Uterine smooth muscle cell (primary cell): ENCODE measurements around the gene USP17L30. TPM values are rescaled to one million over a fixed set of nuclear protein-coding genes. Genes with fewer than 3 reads are reported as not detected.

Source experiments
- total RNA-seq: library from RNA; depleted of rRNA; stranded (reverse); fragments of >200 nt; gene quantifications from 2 replicates; pipeline ENCODE4 v1.2.3, GENCODE V29; 2014

USP17L30 gene
- not detected in 2 replicates for total RNA-seq

GRCh38 chr4:9362829-9363228, at the start of gene USP17L30:
Gene USP17L30, plus strand, starts transcription at chr4:9363129. Its CDS starts 0 bp downstream, at chr4:9363129.

DNA sequence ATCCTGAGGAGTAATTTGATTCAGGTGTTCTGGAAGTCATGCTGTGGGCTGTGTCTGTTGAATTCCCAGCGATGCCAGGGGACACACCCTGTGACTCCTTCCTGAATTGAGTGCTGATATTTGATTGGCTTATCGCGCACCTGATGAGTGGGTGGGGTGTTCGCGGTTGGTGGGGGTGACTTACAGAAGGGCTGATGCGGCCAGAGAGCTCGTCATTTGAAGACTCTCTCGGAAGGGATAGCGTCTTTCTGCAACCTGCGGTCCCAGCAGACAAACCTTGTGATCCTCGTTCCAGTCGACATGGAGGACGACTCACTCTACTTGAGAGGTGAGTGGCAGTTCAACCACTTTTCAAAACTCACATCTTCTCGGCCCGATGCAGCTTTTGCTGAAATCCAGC, 38.1 kb upstream of the USP17L30 start, which contains the start of gene USP17L24:
Gene USP17L24, plus strand, starts transcription at position 301 of the 400 bp plus-strand sequence. Its CDS starts 0 bp downstream, at position 301.

DNA sequence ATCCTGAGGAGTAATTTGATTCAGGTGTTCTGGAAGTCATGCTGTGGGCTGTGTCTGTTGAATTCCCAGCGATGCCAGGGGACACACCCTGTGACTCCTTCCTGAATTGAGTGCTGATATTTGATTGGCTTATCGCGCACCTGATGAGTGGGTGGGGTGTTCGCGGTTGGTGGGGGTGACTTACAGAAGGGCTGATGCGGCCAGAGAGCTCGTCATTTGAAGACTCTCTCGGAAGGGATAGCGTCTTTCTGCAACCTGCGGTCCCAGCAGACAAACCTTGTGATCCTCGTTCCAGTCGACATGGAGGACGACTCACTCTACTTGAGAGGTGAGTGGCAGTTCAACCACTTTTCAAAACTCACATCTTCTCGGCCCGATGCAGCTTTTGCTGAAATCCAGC, 33.3 kb upstream of the USP17L30 start, which contains the start of gene USP17L25:
Gene USP17L25, plus strand, starts transcription at position 301 of the 400 bp plus-strand sequence. Its CDS starts 0 bp downstream, at position 301.

GRCh38 chr4:9334358-9334757, 28.6 kb upstream of the USP17L30 start, which contains the start of gene USP17L26:
Gene USP17L26, plus strand, starts transcription at chr4:9334658. Its CDS starts 0 bp downstream, at chr4:9334658.

DNA sequence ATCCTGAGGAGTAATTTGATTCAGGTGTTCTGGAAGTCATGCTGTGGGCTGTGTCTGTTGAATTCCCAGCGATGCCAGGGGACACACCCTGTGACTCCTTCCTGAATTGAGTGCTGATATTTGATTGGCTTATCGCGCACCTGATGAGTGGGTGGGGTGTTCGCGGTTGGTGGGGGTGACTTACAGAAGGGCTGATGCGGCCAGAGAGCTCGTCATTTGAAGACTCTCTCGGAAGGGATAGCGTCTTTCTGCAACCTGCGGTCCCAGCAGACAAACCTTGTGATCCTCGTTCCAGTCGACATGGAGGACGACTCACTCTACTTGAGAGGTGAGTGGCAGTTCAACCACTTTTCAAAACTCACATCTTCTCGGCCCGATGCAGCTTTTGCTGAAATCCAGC, 23.8 kb upstream of the USP17L30 start, which contains the start of gene USP17L5:
Gene USP17L5, plus strand, starts transcription at position 301 of the 400 bp plus-strand sequence. Its CDS starts 0 bp downstream, at position 301.

DNA sequence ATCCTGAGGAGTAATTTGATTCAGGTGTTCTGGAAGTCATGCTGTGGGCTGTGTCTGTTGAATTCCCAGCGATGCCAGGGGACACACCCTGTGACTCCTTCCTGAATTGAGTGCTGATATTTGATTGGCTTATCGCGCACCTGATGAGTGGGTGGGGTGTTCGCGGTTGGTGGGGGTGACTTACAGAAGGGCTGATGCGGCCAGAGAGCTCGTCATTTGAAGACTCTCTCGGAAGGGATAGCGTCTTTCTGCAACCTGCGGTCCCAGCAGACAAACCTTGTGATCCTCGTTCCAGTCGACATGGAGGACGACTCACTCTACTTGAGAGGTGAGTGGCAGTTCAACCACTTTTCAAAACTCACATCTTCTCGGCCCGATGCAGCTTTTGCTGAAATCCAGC, 19.1 kb upstream of the USP17L30 start, which contains the start of gene USP17L27:
Gene USP17L27, plus strand, starts transcription at position 301 of the 400 bp plus-strand sequence. Its CDS starts 0 bp downstream, at position 301.

GRCh38 chr4:9348593-9348992, 14.3 kb upstream of the USP17L30 start, which contains the start of gene USP17L28:
Gene USP17L28, plus strand, starts transcription at chr4:9348893. Its CDS starts 0 bp downstream, at chr4:9348893.

DNA sequence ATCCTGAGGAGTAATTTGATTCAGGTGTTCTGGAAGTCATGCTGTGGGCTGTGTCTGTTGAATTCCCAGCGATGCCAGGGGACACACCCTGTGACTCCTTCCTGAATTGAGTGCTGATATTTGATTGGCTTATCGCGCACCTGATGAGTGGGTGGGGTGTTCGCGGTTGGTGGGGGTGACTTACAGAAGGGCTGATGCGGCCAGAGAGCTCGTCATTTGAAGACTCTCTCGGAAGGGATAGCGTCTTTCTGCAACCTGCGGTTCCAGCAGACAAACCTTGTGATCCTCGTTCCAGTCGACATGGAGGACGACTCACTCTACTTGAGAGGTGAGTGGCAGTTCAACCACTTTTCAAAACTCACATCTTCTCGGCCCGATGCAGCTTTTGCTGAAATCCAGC, 9.6 kb upstream of the USP17L30 start, which contains the start of gene USP17L29:
Gene USP17L29, plus strand, starts transcription at position 301 of the 400 bp plus-strand sequence. Its CDS starts 0 bp downstream, at position 301.

Other genes starting within 250 kb of the USP17L30 start
- gene FAM90A26, start 192.7 kb upstream of the USP17L30 start, total RNA-seq = not detected in 2 replicates
- gene USP17L10, start 152.5 kb upstream of the USP17L30 start, total RNA-seq = not detected in 2 replicates
- not detected in 2 replicates for gene USP17L11, start 147.7 kb upstream of the USP17L30 start, total RNA-seq
- gene USP17L12, start 143.0 kb upstream of the USP17L30 start, total RNA-seq = not detected in 2 replicates
- not detected in 2 replicates for gene USP17L13, start 138.2 kb upstream of the USP17L30 start, total RNA-seq
- 0.11 TPM in 1 of 2 replicates, not detected in the other for gene USP17L15, start 128.7 kb upstream of the USP17L30 start, total RNA-seq
- not detected in 2 replicates for gene USP17L17, start 119.2 kb upstream of the USP17L30 start, total RNA-seq
- gene USP17L18, start 114.5 kb upstream of the USP17L30 start, total RNA-seq = not detected in 2 replicates
- not detected in 2 replicates for gene USP17L19, start 109.8 kb upstream of the USP17L30 start, total RNA-seq
- gene USP17L20, start 105.0 kb upstream of the USP17L30 start, total RNA-seq = not detected in 2 replicates
- not detected in 2 replicates for gene USP17L21, start 100.3 kb upstream of the USP17L30 start, total RNA-seq
- not detected in 2 replicates for gene USP17L22, start 95.5 kb upstream of the USP17L30 start, total RNA-seq
- not detected in 2 replicates for gene USP17L24, start 38.0 kb upstream of the USP17L30 start, total RNA-seq
- not detected in 2 replicates for gene USP17L25, start 33.2 kb upstream of the USP17L30 start, total RNA-seq
- not detected in 2 replicates for gene USP17L26, start 28.5 kb upstream of the USP17L30 start, total RNA-seq
- not detected in 2 replicates for gene USP17L5, start 23.7 kb upstream of the USP17L30 start, total RNA-seq
- not detected in 2 replicates for gene USP17L27, start 19.0 kb upstream of the USP17L30 start, total RNA-seq
- not detected in 2 replicates for gene USP17L28, start 14.2 kb upstream of the USP17L30 start, total RNA-seq
- not detected in 2 replicates for gene USP17L29, start 9.5 kb upstream of the USP17L30 start, total RNA-seq
- gene DEFB131A, start 81.3 kb downstream of the USP17L30 start, total RNA-seq = not detected in 2 replicates